SK-N-SH treated with all-trans-retinoic acid at 6 μM for 48 hours (cell line): ENCODE data around the gene FREM2.

Experiments
- ATAC-seq: fragments of 200-7000 bp; cut with Tn5 transposase; 3 replicates; pipeline ENCODE4 v1.9.1; 2020; ENCODE audit warnings: mild to moderate bottlenecking, moderate library complexity
- ARNTL ChIP-seq: fragments of 450-650 bp; formaldehyde crosslinking; IDR thresholded peaks from 2 replicates; pipeline ENCODE4 v1.5.0; 2020; ENCODE audit warnings: low read depth, mild to moderate bottlenecking, moderate library complexity, borderline replicate concordance
- BACH2 ChIP-seq: fragments of 250-450 bp; sonication (Bioruptor Pico); IDR thresholded peaks from 2 replicates; pipeline ENCODE4 v1.9.0; 2021; ENCODE audit warnings: mild to moderate bottlenecking, borderline replicate concordance
- CREB5 ChIP-seq: fragments of 250-450 bp; sonication (Bioruptor Pico); IDR thresholded peaks from 2 replicates; pipeline ENCODE4 v1.5.1; 2020; ENCODE audit warnings: low read depth, mild to moderate bottlenecking, moderate library complexity
- CSDC2 ChIP-seq: fragments of 250-450 bp; sonication (Bioruptor Pico); IDR thresholded peaks from 2 replicates; pipeline ENCODE4 v1.5.0; 2020; ENCODE audit warnings: mild to moderate bottlenecking, moderate library complexity
- CSRNP3 ChIP-seq: fragments of 250-450 bp; sonication (Bioruptor Pico); IDR thresholded peaks from 2 replicates; pipeline ENCODE4 v1.5.1; 2021; ENCODE audit warnings: mild to moderate bottlenecking, moderate library complexity
- ESRRG ChIP-seq: fragments of 250-450 bp; sonication (Bioruptor Pico); IDR thresholded peaks from 2 replicates; pipeline ENCODE4 v1.6.1; 2021; ENCODE audit warnings: mild to moderate bottlenecking
- GLIS3 ChIP-seq: fragments of 250-450 bp; sonication (Bioruptor Pico); IDR thresholded peaks from 2 replicates; pipeline ENCODE4 v1.5.0; 2020; ENCODE audit warnings: mild to moderate bottlenecking, moderate library complexity
- ISL1 ChIP-seq: fragments of 250-450 bp; sonication (Bioruptor Pico); IDR thresholded peaks from 2 replicates; pipeline ENCODE4 v2.1.2; 2022; ENCODE audit warnings: mild to moderate bottlenecking, moderate library complexity
- OSR1 ChIP-seq: fragments of 250-450 bp; sonication (Bioruptor Pico); IDR thresholded peaks from 2 replicates; pipeline ENCODE4 v1.8.0; 2022; ENCODE audit warnings: moderate library complexity, mild to moderate bottlenecking, inconsistent platforms
- POU6F1 ChIP-seq: fragments of 250-450 bp; sonication (Bioruptor Pico); IDR thresholded peaks from 2 replicates; pipeline ENCODE4 v1.8.0; 2021; ENCODE audit warnings: low read depth, mild to moderate bottlenecking, moderate library complexity, borderline replicate concordance
- RARB ChIP-seq: fragments of 250-450 bp; sonication (Bioruptor Pico); IDR thresholded peaks from 2 replicates; pipeline ENCODE4 v1.8.0; 2021; ENCODE audit warnings: mild to moderate bottlenecking, moderate library complexity
- SNAI2 ChIP-seq: fragments of 250-450 bp; sonication (Bioruptor Pico); IDR thresholded peaks from 2 replicates; pipeline ENCODE4 v1.5.0; 2020; ENCODE audit warnings: mild to moderate bottlenecking, moderate library complexity
- TCF4 ChIP-seq: fragments of 250-450 bp; sonication (Bioruptor Pico); IDR thresholded peaks from 2 replicates; pipeline ENCODE4 v1.8.0; 2021; ENCODE audit warnings: mild to moderate bottlenecking, moderate library complexity, borderline replicate concordance
- TOX ChIP-seq: fragments of 250-450 bp; sonication (Bioruptor Pico); IDR thresholded peaks from 2 replicates; pipeline ENCODE4 v1.8.0; 2021; ENCODE audit warnings: mild to moderate bottlenecking, moderate library complexity, borderline replicate concordance
- TSHZ2 ChIP-seq: fragments of 250-450 bp; sonication (Bioruptor Pico); IDR thresholded peaks from 2 replicates; pipeline ENCODE4 v1.5.0; 2020; ENCODE audit warnings: mild to moderate bottlenecking, moderate library complexity
- ZC3H10 ChIP-seq: fragments of 250-450 bp; sonication (Bioruptor Pico); IDR thresholded peaks from 2 replicates; pipeline ENCODE4 v1.5.1; 2021; ENCODE audit warnings: mild to moderate bottlenecking, moderate library complexity
- ZFP3 ChIP-seq: fragments of 250-450 bp; sonication (Bioruptor Pico); IDR thresholded peaks from 2 replicates; pipeline ENCODE4 v1.5.0; 2020; ENCODE audit warnings: mild to moderate bottlenecking, moderate library complexity
- ZFP30 ChIP-seq: fragments of 450-650 bp; formaldehyde crosslinking; IDR thresholded peaks from 2 replicates; pipeline ENCODE4 v1.5.0; 2022; ENCODE audit warnings: mild to moderate bottlenecking, moderate library complexity
- ZNF70 ChIP-seq: fragments of 450-650 bp; formaldehyde crosslinking; IDR thresholded peaks from 2 replicates; pipeline ENCODE4 v1.5.0; 2020; ENCODE audit warnings: mild to moderate bottlenecking, moderate library complexity
- ZNF8 ChIP-seq: fragments of 450-650 bp; formaldehyde crosslinking; IDR thresholded peaks from 2 replicates; pipeline ENCODE4 v1.5.0; 2020; ENCODE audit warnings: mild to moderate bottlenecking, moderate library complexity

Gene FREM2

GRCh38 chr13:38848360-38848759, 161.5 kb downstream of the FREM2 start:
- TF ChIP-seq ZFP30 (CRISPR knock-in tag), result no peak
- TF ChIP-seq ARNTL (CRISPR knock-in tag), result no peak
- no peak for TF ChIP-seq TCF4 (CRISPR knock-in tag)
- no peak for TF ChIP-seq CREB5
- no peak for TF ChIP-seq CSDC2 (CRISPR knock-in tag)
- TF ChIP-seq GLIS3 (CRISPR knock-in tag), result no peak
- TF ChIP-seq, all 23 proteins: peak for 0
- no peak for ATAC-seq

GRCh38 chr13:38849315-38849714, 162.4 kb downstream of the FREM2 start:
- TF ChIP-seq OSR1 (CRISPR knock-in tag), result no peak
- ATAC-seq, result no peak

- ATAC-seq, result no peak
- TF ChIP-seq ZC3H10 (CRISPR knock-in tag) (no peak), ZNF8 (CRISPR knock-in tag) (no peak), BACH2 (CRISPR knock-in tag) (no peak), CSDC2 (CRISPR knock-in tag) (no peak), ZFP3 (CRISPR knock-in tag) (no peak), CSRNP3 (CRISPR knock-in tag) (no peak), RARB (CRISPR knock-in tag) (no peak), ZFP30 (CRISPR knock-in tag) (no peak), ESRRG (CRISPR knock-in tag) (no peak), TSHZ2 (no peak), ZNF70 (no peak)
- TF ChIP-seq, all 23 proteins: peak for 0
Measured at GRCh38 chr13:38850868-38851626, 164.2 kb downstream of the FREM2 start.

GRCh38 chr13:38854226-38854625, 167.3 kb downstream of the FREM2 start:
- no peak for ATAC-seq

More at GRCh38 chr13:38854226-38854625, 167.3 kb downstream of the FREM2 start:
- TF ChIP-seq TCF4 (CRISPR knock-in tag) (no peak), TSHZ2 (no peak), TOX (CRISPR knock-in tag) (no peak), CSDC2 (CRISPR knock-in tag) (no peak), ESRRG (CRISPR knock-in tag) (no peak), SNAI2 (CRISPR knock-in tag) (no peak), CREB5 (no peak), ZNF70 (no peak), ZFP30 (CRISPR knock-in tag) (no peak), OSR1 (CRISPR knock-in tag) (no peak), RARB (CRISPR knock-in tag) (no peak), GLIS3 (CRISPR knock-in tag) (no peak), ISL1 (no peak), ZFP3 (CRISPR knock-in tag) (no peak), POU6F1 (CRISPR knock-in tag) (no peak), BACH2 (CRISPR knock-in tag) (no peak)
